Measurements from ENCODE around the gene RBM7. TPM values are rescaled to one million over a fixed set of nuclear protein-coding genes. Genes with fewer than 3 reads are reported as not detected.
A peak's percentile ranks its signal among the peaks of the same experiment; 100 is the strongest.

RBM7 gene
- total RNA-seq, 4 donors from 2014 or later, result 14.7 to 15.5 (median 15.3) TPM

DNA sequence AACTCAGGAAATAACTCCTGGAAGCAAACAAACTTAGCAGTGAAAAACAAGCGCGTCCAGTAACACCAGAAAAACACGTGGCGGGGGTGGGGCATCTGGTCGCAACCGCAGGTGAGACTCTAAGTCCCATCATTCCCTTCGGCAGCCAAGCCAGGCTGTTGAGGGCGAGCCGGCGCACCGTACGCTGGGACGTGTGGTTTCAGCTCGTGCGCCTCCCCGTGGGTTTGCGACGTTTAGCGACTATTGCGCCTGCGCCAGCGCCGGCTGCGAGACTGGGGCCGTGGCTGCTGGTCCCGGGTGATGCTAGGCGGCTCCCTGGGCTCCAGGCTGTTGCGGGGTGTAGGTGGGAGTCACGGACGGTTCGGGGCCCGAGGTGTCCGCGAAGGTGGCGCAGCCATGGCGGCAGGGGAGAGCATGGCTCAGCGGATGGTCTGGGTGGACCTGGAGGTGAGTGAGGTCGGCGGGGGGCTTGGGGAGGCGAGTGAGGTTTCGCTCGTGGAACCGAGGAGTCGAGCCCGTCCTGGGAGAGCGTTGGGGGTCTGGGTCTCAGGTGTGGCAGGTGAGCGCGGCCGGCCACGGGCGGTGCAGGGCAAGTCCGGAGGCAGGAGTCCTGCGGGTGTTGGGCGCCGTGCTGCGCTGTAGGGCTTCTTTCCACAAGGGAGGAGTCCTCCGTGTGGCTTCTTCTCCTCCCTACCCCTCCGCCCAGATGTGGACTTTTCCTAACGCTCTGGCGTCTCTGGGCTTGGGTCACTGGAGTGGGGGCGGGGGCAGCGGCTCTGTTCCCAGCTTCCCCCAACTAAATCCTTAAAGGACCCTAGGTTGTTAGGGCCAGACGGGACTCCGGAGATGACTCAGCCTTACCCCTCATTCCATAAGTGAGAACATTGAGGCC is 39.0 kb downstream of the RBM7 start, which contains the start of gene REXO2:
Gene REXO2 (plus strand): TSS at position 239 of the 892 bp plus-strand sequence. CDS start 62 bp downstream, at position 301.
- H3K36me3 ChIP-seq, result peaks cover 0 to 5% (median 0%) of the 10 kb centered on the region in 3 donors
- TF ChIP-seq, protein P1, sequence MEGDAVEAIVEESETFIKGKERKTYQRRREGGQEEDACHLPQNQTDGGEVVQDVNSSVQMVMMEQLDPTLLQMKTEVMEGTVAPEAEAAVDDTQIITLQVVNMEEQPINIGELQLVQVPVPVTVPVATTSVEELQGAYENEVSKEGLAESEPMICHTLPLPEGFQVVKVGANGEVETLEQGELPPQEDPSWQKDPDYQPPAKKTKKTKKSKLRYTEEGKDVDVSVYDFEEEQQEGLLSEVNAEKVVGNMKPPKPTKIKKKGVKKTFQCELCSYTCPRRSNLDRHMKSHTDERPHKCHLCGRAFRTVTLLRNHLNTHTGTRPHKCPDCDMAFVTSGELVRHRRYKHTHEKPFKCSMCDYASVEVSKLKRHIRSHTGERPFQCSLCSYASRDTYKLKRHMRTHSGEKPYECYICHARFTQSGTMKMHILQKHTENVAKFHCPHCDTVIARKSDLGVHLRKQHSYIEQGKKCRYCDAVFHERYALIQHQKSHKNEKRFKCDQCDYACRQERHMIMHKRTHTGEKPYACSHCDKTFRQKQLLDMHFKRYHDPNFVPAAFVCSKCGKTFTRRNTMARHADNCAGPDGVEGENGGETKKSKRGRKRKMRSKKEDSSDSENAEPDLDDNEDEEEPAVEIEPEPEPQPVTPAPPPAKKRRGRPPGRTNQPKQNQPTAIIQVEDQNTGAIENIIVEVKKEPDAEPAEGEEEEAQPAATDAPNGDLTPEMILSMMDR (IDR thresholded peaks at IDR 0.05), result peak; percentile 24 to 63 (median 49)
- TF ChIP-seq POLR2A (IDR thresholded peaks at IDR 0.05), result peak; percentile 57 to 72
- TF ChIP-seq EP300 (IDR thresholded peaks at IDR 0.05), result peak; percentile 65 to 91
- H3K4me3 ChIP-seq, result peak within 1 kb of the TSS; percentile 67 to 96 (median 89)
- no peaks in the 10 kb centered on the region for H3K9me3 ChIP-seq
- peak within 1 kb of the TSS; percentile 49 to 88 (median 77) for H3K27ac ChIP-seq
- 0 to 1% methylated on average over 41 to 54 of the region's 64 CpGs for WGBS, 2 donors
- H3K27me3 ChIP-seq, result no peaks in the 10 kb centered on the region
- peak; percentile 91 to 92 for DNase-seq (ENCODE audit: low spot score in 2 of 2)
- peaks cover 0 to 37% (median 12%) of the 10 kb centered on the region in 4 donors for H3K4me1 ChIP-seq

DNA sequence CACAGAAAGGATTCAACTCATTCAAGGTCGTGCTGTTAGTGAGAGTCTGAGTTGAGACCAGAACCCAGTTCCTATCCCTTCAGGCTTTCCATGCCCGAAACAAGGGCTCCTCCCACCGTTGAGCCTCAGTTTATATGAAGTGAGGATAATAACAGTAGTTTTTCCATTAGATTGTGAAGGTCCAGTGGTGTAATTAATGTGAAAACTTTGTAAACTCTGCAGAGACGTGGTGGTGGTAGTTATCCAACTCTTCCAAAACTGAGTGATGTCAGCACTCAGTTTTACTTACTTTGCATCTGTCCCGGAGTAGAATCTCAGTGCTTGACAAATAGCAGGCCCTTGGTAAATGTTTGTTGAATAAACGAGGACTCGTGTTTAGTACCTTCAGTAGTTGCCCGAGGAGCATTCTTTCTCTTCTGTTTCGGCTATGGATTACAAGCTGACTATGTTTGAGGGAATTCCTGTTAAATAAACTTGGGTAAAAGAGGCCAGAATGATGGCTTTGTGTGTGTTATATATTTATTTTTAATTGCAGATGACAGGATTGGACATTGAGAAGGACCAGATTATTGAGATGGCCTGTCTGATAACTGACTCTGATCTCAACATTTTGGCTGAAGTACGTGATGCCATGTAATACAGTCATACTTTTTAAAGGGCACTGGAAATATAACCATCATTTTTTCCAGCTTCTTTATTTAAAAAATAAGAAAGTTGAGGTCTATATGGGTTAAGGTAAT is 39.8 kb downstream of the RBM7 start:
- H3K27me3 ChIP-seq, result no peaks in the 10 kb centered on the region
- H3K27ac ChIP-seq, result peak overlapping the region; percentile 49 to 88 (median 77)
- peaks cover 0 to 13% (median 0%) of the 10 kb centered on the region in 3 donors for H3K36me3 ChIP-seq
- 9% methylated on average over 10 of the region's 10 CpGs for WGBS, 2 donors
- DNase-seq (ENCODE audit: low spot score in 2 of 2), result peak in 1 of 2 donors; percentile 10
- H3K4me3 ChIP-seq, result peak overlapping the region; percentile 67 to 96 (median 89)
- peaks cover 0 to 37% (median 12%) of the 10 kb centered on the region in 4 donors for H3K4me1 ChIP-seq
- H3K9me3 ChIP-seq, result no peaks in the 10 kb centered on the region
- TF ChIP-seq POLR2A (IDR thresholded peaks at IDR 0.05) (no peak), EP300 (IDR thresholded peaks at IDR 0.05) (no peak)
- TF ChIP-seq, protein P1 (IDR thresholded peaks at IDR 0.05), result no peak

DNA sequence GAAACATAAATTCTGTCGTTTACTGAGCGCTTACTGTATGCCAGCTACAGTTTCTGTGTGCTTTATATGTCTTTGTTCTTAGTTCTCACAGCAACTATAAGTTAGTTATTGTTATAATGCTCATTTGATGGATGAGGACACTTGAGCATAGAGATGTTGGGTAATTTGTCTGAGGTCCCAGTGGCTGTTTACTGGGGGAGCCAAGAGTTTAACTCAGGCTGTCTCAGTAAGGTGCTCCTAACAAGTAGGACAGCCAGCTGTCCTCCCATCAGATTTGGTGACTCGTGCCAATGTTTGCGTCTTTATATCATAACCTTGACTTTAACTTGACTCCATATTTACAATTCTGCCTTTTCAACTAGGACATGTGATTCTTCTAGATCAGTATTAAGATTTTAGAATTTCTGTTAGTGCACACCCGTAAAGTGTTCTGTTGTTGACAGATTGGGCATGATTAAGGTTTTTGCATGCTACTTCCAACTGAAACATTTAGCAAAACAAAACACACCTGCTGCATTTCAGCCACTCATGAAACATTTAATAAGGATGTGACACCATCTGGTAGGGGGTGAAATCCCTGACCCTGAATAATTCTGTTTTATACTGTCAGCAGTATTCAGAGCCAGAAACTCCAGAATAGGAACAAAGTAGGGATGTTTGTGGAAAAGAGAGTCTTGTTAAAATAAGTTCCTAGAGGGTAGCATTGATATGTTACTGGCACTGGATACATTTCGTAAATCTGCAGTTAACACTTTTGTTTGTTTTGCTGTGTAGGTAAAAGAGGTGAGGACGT is 40.7 kb downstream of the RBM7 start:
- WGBS, 2 donors, result 75% methylated on average over 7 of the region's 7 CpGs
- no peak for DNase-seq (ENCODE audit: low spot score in 2 of 2)
- H3K27ac ChIP-seq, result peak overlapping the region in 2 of 4 donors; percentile 74 to 88
- peaks cover 0 to 18% (median 0%) of the 10 kb centered on the region in 3 donors for H3K36me3 ChIP-seq
- no peaks in the 10 kb centered on the region for H3K27me3 ChIP-seq
- peaks cover 0 to 37% (median 12%) of the 10 kb centered on the region in 4 donors for H3K4me1 ChIP-seq
- TF ChIP-seq, protein P1 (IDR thresholded peaks at IDR 0.05), result no peak
- TF ChIP-seq EP300 (IDR thresholded peaks at IDR 0.05), result no peak
- TF ChIP-seq POLR2A (IDR thresholded peaks at IDR 0.05), result no peak
- no peaks in the 10 kb centered on the region for H3K9me3 ChIP-seq
- H3K4me3 ChIP-seq, result peak overlapping the region in 1 of 4 donors; percentile 96

DNA sequence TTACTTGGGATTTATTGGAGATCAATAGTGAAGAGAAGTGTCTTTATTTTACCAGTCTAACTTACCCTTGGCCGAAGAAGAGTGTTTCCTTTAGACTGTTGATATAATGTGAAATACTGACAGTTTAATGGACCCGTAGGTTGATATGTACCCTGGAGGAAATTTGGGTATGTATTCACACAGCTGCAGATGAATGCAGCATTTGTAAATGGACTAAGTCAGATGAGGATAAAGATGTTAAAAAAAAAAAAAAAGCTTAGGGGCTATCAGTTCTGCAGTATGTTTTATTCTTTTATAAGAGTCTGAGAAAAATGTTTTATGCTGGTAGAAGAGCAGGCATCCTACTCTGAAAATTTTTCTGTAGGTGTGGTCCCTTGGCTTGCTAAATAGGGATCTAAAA is 41.5 kb downstream of the RBM7 start:
- 44 to 45% methylated on average over 2 of the region's 2 CpGs for WGBS, 2 donors
- no peaks in the 10 kb centered on the region for H3K9me3 ChIP-seq
- H3K36me3 ChIP-seq, result peaks cover 0 to 24% (median 0%) of the 10 kb centered on the region in 3 donors
- peaks cover 0 to 37% (median 12%) of the 10 kb centered on the region in 4 donors for H3K4me1 ChIP-seq
- TF ChIP-seq, protein P1 (IDR thresholded peaks at IDR 0.05), result no peak
- TF ChIP-seq POLR2A (IDR thresholded peaks at IDR 0.05) (no peak), EP300 (IDR thresholded peaks at IDR 0.05) (no peak)
- no peak for DNase-seq (ENCODE audit: low spot score in 2 of 2)
- H3K27me3 ChIP-seq, result no peaks in the 10 kb centered on the region
- no peak overlapping the region for H3K4me3 ChIP-seq
- H3K27ac ChIP-seq, result peak overlapping the region in 1 of 4 donors; percentile 2
